Keratinocyte (primary cell): ENCODE measurements around the gene VIPR2. TPM values are rescaled to one million over a fixed set of nuclear protein-coding genes. Genes with fewer than 3 reads are reported as not detected.

Experiments used
- DNase-seq: peaks from one replicate; pipeline ENCODE4 v3.0.0-alpha.2; 2011; ENCODE audit warnings: low read depth, missing footprints, low spot score
- FAIRE-seq: peaks from 2 replicates; lab custom pipeline; 2011; peaks lifted over from hg19 to GRCh38; lab: Jason Lieb, UNC
- H2AFZ ChIP-seq: 2 replicates; pipeline ENCODE4 v1.6.0; 2012; ENCODE audit warnings: low read length, control low read depth, inconsistent platforms; ENCODE audit not compliant: control insufficient read depth
- H3K27ac ChIP-seq: 2 replicates; pipeline ENCODE4 v1.5.1; 2011; ENCODE audit warnings: low read length; ENCODE audit not compliant: control insufficient read depth, insufficient read depth
- H3K27me3 ChIP-seq: 3 replicates; pipeline ENCODE4 v1.6.0; 2011; ENCODE audit warnings: low read length; ENCODE audit not compliant: control insufficient read depth, insufficient read depth; ENCODE audit errors: extremely low read depth
- H3K36me3 ChIP-seq, 2 experiments: 2 replicates in 1 of 2; 3 replicates in 1 of 2; pipeline ENCODE4 v1.5.1; 2011; ENCODE audit warnings: low read length in 2 of 2, mild to moderate bottlenecking in 1 of 2; ENCODE audit not compliant: control insufficient read depth in 2 of 2, insufficient read depth in 2 of 2; ENCODE audit errors: extremely low read depth in 1 of 2
- H3K4me1 ChIP-seq: 3 replicates; pipeline ENCODE4 v1.5.1; 2011; ENCODE audit warnings: low read length; ENCODE audit not compliant: control insufficient read depth, insufficient read depth; ENCODE audit errors: extremely low read depth
- H3K4me2 ChIP-seq: 3 replicates; pipeline ENCODE4 v1.6.0; 2011; ENCODE audit warnings: low read depth, low read length; ENCODE audit not compliant: control insufficient read depth, insufficient read depth; ENCODE audit errors: extremely low read depth
- H3K4me3 ChIP-seq, 3 experiments: fragments of 200-600 bp in 1 of 3; sonication (generic) in 1 of 3; 2 replicates in 2 of 3; 3 replicates in 1 of 3; pipeline ENCODE4 v1.5.1; 2011 to 2016; ENCODE audit warnings: low read length in 3 of 3, mild to moderate bottlenecking in 3 of 3, control low read depth in 2 of 3, inconsistent platforms in 1 of 3, low read depth in 1 of 3, mixed read lengths in 1 of 3, mixed run types in 1 of 3, moderate library complexity in 1 of 3; ENCODE audit not compliant: control insufficient read depth in 2 of 3, insufficient read depth in 2 of 3; ENCODE audit errors: extremely low read depth in 1 of 3
- H3K79me2 ChIP-seq: 2 replicates; pipeline ENCODE4 v1.6.0; 2012; ENCODE audit warnings: low read length; ENCODE audit not compliant: control insufficient read depth, insufficient read depth
- H3K9ac ChIP-seq: 3 replicates; pipeline ENCODE4 v1.6.0; 2011; ENCODE audit warnings: low read length; ENCODE audit not compliant: control insufficient read depth, insufficient read depth; ENCODE audit errors: extremely low read depth
- H3K9me1 ChIP-seq: 3 replicates; pipeline ENCODE4 v1.6.0; 2011; ENCODE audit warnings: low read length; ENCODE audit not compliant: control insufficient read depth, insufficient read depth; ENCODE audit errors: extremely low read depth
- H3K9me3 ChIP-seq: 2 replicates; pipeline ENCODE4 v1.5.1; 2012; ENCODE audit warnings: low read depth, low read length; ENCODE audit not compliant: control insufficient read depth
- H4K20me1 ChIP-seq: 3 replicates; pipeline ENCODE4 v1.6.0; 2011; ENCODE audit warnings: low read length; ENCODE audit not compliant: control insufficient read depth, insufficient read depth; ENCODE audit errors: extremely low read depth
- EZH2 ChIP-seq: IDR thresholded peaks from one replicate; pipeline ENCODE4 v1.6.1; 2012; ENCODE audit warnings: inconsistent platforms, mild to moderate bottlenecking, low read length, moderate library complexity
- dilution Hi-C: fragments of 300-500 bp; cut with MboI; formaldehyde crosslinking; loops from one replicate; pipeline ENCODE4 v1.7.0; 2020; ENCODE audit warnings: low sequenced_read_pairs; ENCODE audit not compliant: extremely low pct_ligation_motif_present
- polyA plus RNA-seq, 5 experiments: library from polyadenylated mRNA; depleted of rRNA in 3 of 5; stranded (reverse) in 3 of 5; stranded (forward) in 1 of 5; unstranded in 1 of 5; fragments of >200 nt; gene quantifications; 1 replicate in 1 of 5; 2 replicates in 3 of 5; 3 replicates in 1 of 5; pipeline versions ENCODE4 v1.2.1 to v1.2.3, GENCODE V29; 2011 to 2012; ENCODE audit warnings: missing spikeins in 2 of 5, low read depth in 1 of 5, low replicate concordance in 1 of 5
- TF ChIP-seq, protein P1 (sequence below), 3 experiments: IDR thresholded peaks in 1 of 3; conservative IDR thresholded peaks in 1 of 3; optimal IDR thresholded peaks in 1 of 3; 2 replicates in 2 of 3; 3 replicates in 1 of 3; pipeline versions ENCODE3 to v1.5.1; 2011; ENCODE audit warnings: low read length in 3 of 3, mild to moderate bottlenecking in 3 of 3, moderate library complexity in 2 of 3, control low read depth in 1 of 3, inconsistent platforms in 1 of 3; ENCODE audit not compliant: insufficient read depth in 2 of 3; ENCODE audit errors: extremely low read depth in 1 of 3

The VIPR2 gene
- polyA plus RNA-seq, 1 donor (not counting 4 experiments of a cell fraction or from before 2014, with no cell fraction given) = not detected

DNA sequence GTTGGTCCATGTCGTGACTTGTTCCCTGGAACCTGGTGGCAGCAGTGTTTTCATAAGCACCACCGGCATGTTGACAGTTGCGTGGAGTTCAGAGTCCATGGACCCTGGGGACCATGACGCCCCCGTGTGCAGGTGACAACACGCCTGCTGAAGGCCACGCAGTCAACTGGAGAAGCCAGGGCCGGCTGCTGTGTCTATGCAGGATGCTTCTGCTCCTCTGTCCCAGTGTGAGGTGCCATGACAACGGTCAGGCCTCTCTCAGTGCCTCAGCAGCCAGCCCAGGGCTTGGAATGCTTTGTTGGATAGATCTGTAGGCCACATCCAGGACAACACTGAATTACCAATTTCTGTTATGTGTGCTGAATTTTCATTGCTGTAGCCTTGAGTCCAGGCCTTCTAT is 10.7 kb upstream of the VIPR2 start:
- no peak for FAIRE-seq
- dilution Hi-C loops = no loop called here
- no peaks in the 10 kb centered on the region for H3K9me3 ChIP-seq

DNA sequence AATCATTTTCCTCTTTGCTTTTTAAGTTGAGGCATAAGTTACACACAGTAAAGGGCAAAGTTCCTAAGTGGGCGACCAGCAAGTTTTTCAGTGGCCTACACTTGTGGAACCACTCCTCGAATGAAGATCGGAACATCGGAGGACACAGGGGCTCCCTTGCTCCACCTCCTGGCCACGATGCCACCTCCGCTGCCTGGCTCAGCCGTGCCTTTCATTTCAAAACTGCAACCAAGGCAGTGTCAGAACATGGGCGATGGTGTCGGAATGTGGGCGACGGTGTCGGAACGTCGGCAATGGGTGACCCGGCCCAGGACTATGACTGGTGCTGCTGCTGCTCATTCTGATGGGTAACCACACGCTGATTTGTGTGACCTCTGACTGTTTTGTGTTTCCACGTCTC is 9.6 kb upstream of the VIPR2 start:
- Histone ChIP-seq H2AFZ (no peak overlapping the region), H3K27ac (no peak overlapping the region), H4K20me1 (no peaks in the 10 kb centered on the region), H3K4me2 (no peak overlapping the region), H3K9ac (no peak overlapping the region), H3K36me3 (no peaks in the 10 kb centered on the region), H3K79me2 (no peaks in the 10 kb centered on the region), H3K9me1 (no peaks in the 10 kb centered on the region), H3K4me3 (no peak overlapping the region), H3K27me3 (no peaks in the 10 kb centered on the region), H3K4me1 (no peaks in the 10 kb centered on the region), H3K9me3 (no peaks in the 10 kb centered on the region)
- TF ChIP-seq EZH2 = no peak
- TF ChIP-seq, protein P1, sequence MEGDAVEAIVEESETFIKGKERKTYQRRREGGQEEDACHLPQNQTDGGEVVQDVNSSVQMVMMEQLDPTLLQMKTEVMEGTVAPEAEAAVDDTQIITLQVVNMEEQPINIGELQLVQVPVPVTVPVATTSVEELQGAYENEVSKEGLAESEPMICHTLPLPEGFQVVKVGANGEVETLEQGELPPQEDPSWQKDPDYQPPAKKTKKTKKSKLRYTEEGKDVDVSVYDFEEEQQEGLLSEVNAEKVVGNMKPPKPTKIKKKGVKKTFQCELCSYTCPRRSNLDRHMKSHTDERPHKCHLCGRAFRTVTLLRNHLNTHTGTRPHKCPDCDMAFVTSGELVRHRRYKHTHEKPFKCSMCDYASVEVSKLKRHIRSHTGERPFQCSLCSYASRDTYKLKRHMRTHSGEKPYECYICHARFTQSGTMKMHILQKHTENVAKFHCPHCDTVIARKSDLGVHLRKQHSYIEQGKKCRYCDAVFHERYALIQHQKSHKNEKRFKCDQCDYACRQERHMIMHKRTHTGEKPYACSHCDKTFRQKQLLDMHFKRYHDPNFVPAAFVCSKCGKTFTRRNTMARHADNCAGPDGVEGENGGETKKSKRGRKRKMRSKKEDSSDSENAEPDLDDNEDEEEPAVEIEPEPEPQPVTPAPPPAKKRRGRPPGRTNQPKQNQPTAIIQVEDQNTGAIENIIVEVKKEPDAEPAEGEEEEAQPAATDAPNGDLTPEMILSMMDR (optimal IDR thresholded peaks at IDR 0.05 in 1 of 3, IDR thresholded peaks at IDR 0.05 in 1 of 3, conservative IDR thresholded peaks at IDR 0.05 in 1 of 3; ENCODE audit: extremely low read depth in 1 of 3, insufficient read depth in 2 of 3, low read length in 3 of 3) = no peak
- FAIRE-seq = no peak
- DNase-seq = no peak
- dilution Hi-C loops = no loop called here

More for the DNA sequence above, 10.7 kb upstream of the VIPR2 start:
- no peak overlapping the region for H3K9ac ChIP-seq
- no peaks in the 10 kb centered on the region for H3K27me3 ChIP-seq
- DNase-seq = no peak
- H3K27ac ChIP-seq = no peak overlapping the region
- H3K4me2 ChIP-seq = no peak overlapping the region
- TF ChIP-seq EZH2 = no peak
- TF ChIP-seq, protein P1 (optimal IDR thresholded peaks at IDR 0.05 in 1 of 3, IDR thresholded peaks at IDR 0.05 in 1 of 3, conservative IDR thresholded peaks at IDR 0.05 in 1 of 3; ENCODE audit: extremely low read depth in 1 of 3, insufficient read depth in 2 of 3, low read length in 3 of 3) = no peak
- no peaks in the 10 kb centered on the region for H3K4me1 ChIP-seq
- no peaks in the 10 kb centered on the region for H3K36me3 ChIP-seq
- no peak overlapping the region for H3K4me3 ChIP-seq
- no peaks in the 10 kb centered on the region for H3K9me1 ChIP-seq
- H2AFZ ChIP-seq = no peak overlapping the region
- H4K20me1 ChIP-seq = no peaks in the 10 kb centered on the region
- no peaks in the 10 kb centered on the region for H3K79me2 ChIP-seq
